ENCODE results near the gene ITSN2. TPM values are rescaled to one million over a fixed set of nuclear protein-coding genes. Genes with fewer than 3 reads are reported as not detected.

The ITSN2 gene
- total RNA-seq, 3 donors from 2014 or later = 48.4 to 82.8 (median 54.0) TPM

- no peak for DNase-seq
- Histone ChIP-seq H3K4me1 (ENCODE audit: low read depth) (peaks cover 18% of the 10 kb centered on the region), H3K4me3 (no peak overlapping the region), H3K36me3 (ENCODE audit: low read depth) (no peaks in the 10 kb centered on the region), H3K9me3 (no peaks in the 10 kb centered on the region)
- intact Hi-C loops (cut with DNase I, micrococcal nuclease) = no loop called here
- no peak for ATAC-seq
- no peak for TF ChIP-seq CTCF (IDR thresholded peaks at IDR 0.05)
These were observed 6.4 kb downstream of the ITSN2 start for GRCh38 chr2:24353973-24354372.

GRCh38 chr2:24353364-24353763 lies 7.0 kb downstream of the ITSN2 start:
- H3K4me1 ChIP-seq (ENCODE audit: low read depth) = peaks cover 14% of the 10 kb centered on the region

GRCh38 chr2:24352664-24353063 lies 7.7 kb downstream of the ITSN2 start:
- TF ChIP-seq CTCF (IDR thresholded peaks at IDR 0.05) = no peak
- DNase-seq (no peak), ATAC-seq (no peak)
- H3K9me3 ChIP-seq = no peaks in the 10 kb centered on the region
- no peaks in the 10 kb centered on the region for H3K36me3 ChIP-seq (ENCODE audit: low read depth)
- no peak overlapping the region for H3K4me3 ChIP-seq
- H3K4me1 ChIP-seq (ENCODE audit: low read depth) = peaks cover 11% of the 10 kb centered on the region
- intact Hi-C loops (cut with DNase I, micrococcal nuclease) = no loop called here

More at GRCh38 chr2:24353364-24353763, 7.0 kb downstream of the ITSN2 start:
- no peak for TF ChIP-seq CTCF (IDR thresholded peaks at IDR 0.05)
- ATAC-seq (no peak), DNase-seq (no peak)
- intact Hi-C loops (cut with DNase I, micrococcal nuclease) = no loop called here
- Histone ChIP-seq H3K36me3 (ENCODE audit: low read depth) (no peaks in the 10 kb centered on the region), H3K9me3 (no peaks in the 10 kb centered on the region), H3K4me3 (no peak overlapping the region)

- no peak for TF ChIP-seq CTCF (IDR thresholded peaks at IDR 0.05)
- intact Hi-C loops (cut with DNase I, micrococcal nuclease) = no loop called here
These were observed 8.4 kb downstream of the ITSN2 start for GRCh38 chr2:24351981-24352380.

GRCh38 chr2:24351627-24351938 lies 8.8 kb downstream of the ITSN2 start:
- no peak for TF ChIP-seq CTCF (IDR thresholded peaks at IDR 0.05)
- DNase-seq = no peak
- Histone ChIP-seq H3K36me3 (ENCODE audit: low read depth) (no peaks in the 10 kb centered on the region), H3K4me3 (no peak overlapping the region), H3K9me3 (no peaks in the 10 kb centered on the region), H3K4me1 (ENCODE audit: low read depth) (peaks cover 11% of the 10 kb centered on the region)
- no peak for ATAC-seq
- intact Hi-C loops (cut with DNase I, micrococcal nuclease) = no loop called here

More at GRCh38 chr2:24351981-24352380, 8.4 kb downstream of the ITSN2 start:
- ATAC-seq = no peak
- no peak overlapping the region for H3K4me3 ChIP-seq
- H3K4me1 ChIP-seq (ENCODE audit: low read depth) = peaks cover 11% of the 10 kb centered on the region
- H3K9me3 ChIP-seq = no peaks in the 10 kb centered on the region
- H3K36me3 ChIP-seq (ENCODE audit: low read depth) = no peaks in the 10 kb centered on the region
- no peak for DNase-seq

All from mucosa of descending colon (tissue), 3 donors.